HG02798 (cell line): ENCODE data around the gene SLC18A2.
A peak's percentile ranks its signal among the peaks of the same experiment; 100 is the strongest.
"Not testable (repeated sequence)": the region's sequence is repeated elsewhere in the genome, so short reads cannot be mapped to it uniquely, and the experiment has no call there.

Experiments
- ATAC-seq: cut with Tn5 transposase; IDR thresholded peaks from one replicate; pipeline ENCODE4 v1.9.1; 2021; ENCODE audit warnings: mild to moderate bottlenecking; ENCODE audit not compliant: unreplicated experiment, poor library complexity

SLC18A2 gene

GRCh38 chr10:117230107-117230506 is 10.8 kb upstream of the SLC18A2 start:
- not testable (repeated sequence) for ATAC-seq

- ATAC-seq = peak; percentile 37
Measured at GRCh38 chr10:117237401-117237991, 3.4 kb upstream of the SLC18A2 start.

- ATAC-seq = no peak
Measured at GRCh38 chr10:117239051-117239450, 1.9 kb upstream of the SLC18A2 start.

- no peak for ATAC-seq
Measured at GRCh38 chr10:117239721-117240620, 943 bp upstream of the SLC18A2 start.

GRCh38 chr10:117241541-117242462 is 888 bp downstream of the SLC18A2 start:
- no peak for ATAC-seq

GRCh38 chr10:117242463-117242832 is 1.5 kb downstream of the SLC18A2 start:
- no peak for ATAC-seq

- no peak for ATAC-seq
Measured at GRCh38 chr10:117246997-117247671, 6.2 kb downstream of the SLC18A2 start.

GRCh38 chr10:117248750-117249465 is 8.0 kb downstream of the SLC18A2 start:
- ATAC-seq = no peak

GRCh38 chr10:117249493-117250093 is 8.7 kb downstream of the SLC18A2 start:
- ATAC-seq = no peak

- ATAC-seq = no peak
Measured at GRCh38 chr10:117250411-117250810, 9.5 kb downstream of the SLC18A2 start.

- no peak for ATAC-seq
Measured at GRCh38 chr10:117253908-117254307, 13.0 kb downstream of the SLC18A2 start.

GRCh38 chr10:117254338-117254737 is 13.4 kb downstream of the SLC18A2 start:
- ATAC-seq = no peak

GRCh38 chr10:117254774-117255735 is 14.1 kb downstream of the SLC18A2 start:
- no peak for ATAC-seq

- no peak for ATAC-seq
Measured at GRCh38 chr10:117255835-117256460, 15.0 kb downstream of the SLC18A2 start.

GRCh38 chr10:117256910-117257309 is 16.0 kb downstream of the SLC18A2 start:
- ATAC-seq = no peak

- ATAC-seq = no peak
Measured at GRCh38 chr10:117257721-117258120, 16.8 kb downstream of the SLC18A2 start.

- ATAC-seq = no peak
Measured at GRCh38 chr10:117259279-117259678, 18.4 kb downstream of the SLC18A2 start.

- peak; percentile 60 for ATAC-seq
Measured at GRCh38 chr10:117260084-117260483, 19.2 kb downstream of the SLC18A2 start.
